ENCODE results near the gene RTL1.

The RTL1 gene

DNA sequence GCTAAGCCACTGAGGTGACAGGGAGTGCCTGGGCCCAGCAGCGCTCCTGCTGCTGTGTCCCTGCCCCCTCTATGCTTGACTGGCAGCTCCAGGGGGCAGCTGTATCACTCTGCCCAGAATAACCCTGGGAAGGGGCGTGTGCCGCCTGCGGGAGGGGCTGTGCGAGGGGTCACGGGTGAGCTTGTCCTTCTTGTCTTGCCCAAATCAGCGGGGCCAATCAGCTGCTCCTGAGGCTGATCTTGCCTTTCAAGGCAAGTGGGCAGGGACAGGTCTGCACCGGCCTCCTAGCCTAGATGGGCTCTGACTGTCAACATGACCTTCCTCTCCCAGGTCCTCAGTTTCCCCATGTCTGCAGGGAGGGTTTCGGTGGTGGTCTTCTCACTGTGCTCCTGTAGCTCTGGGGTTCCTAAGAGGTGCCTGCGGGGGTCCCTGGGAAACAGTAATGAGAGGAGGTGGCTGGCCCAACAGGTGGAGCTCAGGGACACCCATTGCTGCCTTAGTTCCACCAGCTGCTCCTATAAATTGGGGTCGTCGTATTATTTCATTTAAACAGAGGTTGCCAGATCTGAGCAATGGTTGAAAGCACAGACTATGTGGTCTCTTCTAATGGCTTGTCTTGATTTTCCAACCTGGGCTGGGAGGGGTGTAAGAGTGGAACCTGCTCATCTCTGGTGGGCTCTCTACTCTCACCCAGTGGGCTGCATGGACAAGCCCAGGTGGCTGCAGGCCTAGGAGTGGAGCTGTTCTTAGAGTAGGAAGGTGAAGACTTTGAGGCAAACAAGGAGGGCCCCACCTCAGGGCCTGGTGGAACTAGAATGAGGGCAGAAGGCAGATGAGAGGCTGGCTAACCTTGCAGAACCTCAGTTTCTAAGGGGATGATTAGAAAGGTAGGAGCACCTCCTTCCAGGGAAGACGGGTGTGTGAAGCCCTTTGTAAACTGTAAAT lies 11.7 kb downstream of the RTL1 start:
- Histone ChIP-seq H2BK5ac (ENCODE audit: low read length) (no peak overlapping the region), H3K27ac (ENCODE audit: low read depth, low read length) (no peak overlapping the region), H2AK5ac (ENCODE audit: low read length) (no peak overlapping the region), H3K4ac (ENCODE audit: low read depth, low read length) (no peak overlapping the region), H4K8ac (ENCODE audit: low read depth, low read length) (no peak overlapping the region), H3K79me1 (ENCODE audit: low read length) (no peaks in the 10 kb centered on the region), H3K79me2 (ENCODE audit: control insufficient read depth, insufficient read depth, low read length) (no peaks in the 10 kb centered on the region), H3K18ac (ENCODE audit: low read length) (no peak overlapping the region), H2BK15ac (replicated peaks; ENCODE audit: low read depth) (no peak overlapping the region), H2BK120ac (ENCODE audit: low read depth, low read length) (no peak overlapping the region), H3K23ac (ENCODE audit: low read length) (no peak overlapping the region), H3K27me3 (ENCODE audit: insufficient read depth, low read length, poor library complexity) (no peaks in the 10 kb centered on the region), H3K9ac (ENCODE audit: low read length) (no peak overlapping the region), H3K4me2 (ENCODE audit: low read length) (no peak overlapping the region), H3K4me3 (ENCODE audit: low read length) (no peak overlapping the region), H3K4me1 (ENCODE audit: control insufficient read depth, low read depth, low read length) (no peaks in the 10 kb centered on the region), H3K36me3 (ENCODE audit: control insufficient read depth, insufficient read depth, low read length) (no peaks in the 10 kb centered on the region), H4K5ac (ENCODE audit: low read length) (no peak overlapping the region), H3K56ac (ENCODE audit: low read length) (no peak overlapping the region)
- WGBS (ENCODE audit: extremely low coverage, insufficient coverage, low lambda C conversion rate), result no CpG with 5 or more reads among the region's 13 CpGs
- no peak for DNase-seq

DNA sequence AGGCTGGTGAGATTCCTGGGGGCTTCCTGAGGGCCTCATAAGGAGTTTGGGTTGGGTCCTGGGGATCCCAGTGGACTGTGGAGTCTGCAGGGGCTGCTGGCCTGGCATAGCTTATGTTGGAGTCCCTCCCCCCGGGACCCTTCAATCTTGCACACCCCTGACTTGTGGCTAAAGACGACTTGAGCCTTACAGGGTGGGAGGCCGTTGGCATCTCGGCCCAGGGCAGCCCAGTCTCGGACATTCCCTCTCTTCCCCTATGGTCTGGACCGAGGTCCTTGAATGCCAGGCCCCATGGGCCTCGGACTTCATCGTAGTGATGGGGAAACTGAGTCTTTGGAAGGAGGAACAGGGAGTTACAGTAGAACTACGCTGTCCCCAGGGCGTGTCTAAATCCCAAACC lies 12.5 kb downstream of the RTL1 start:
- Histone ChIP-seq H3K27me3 (ENCODE audit: insufficient read depth, low read length, poor library complexity) (no peaks in the 10 kb centered on the region), H2AK5ac (ENCODE audit: low read length) (no peak overlapping the region), H3K79me1 (ENCODE audit: low read length) (no peaks in the 10 kb centered on the region), H2BK15ac (replicated peaks; ENCODE audit: low read depth) (no peak overlapping the region), H3K36me3 (ENCODE audit: control insufficient read depth, insufficient read depth, low read length) (no peaks in the 10 kb centered on the region), H2BK120ac (ENCODE audit: low read depth, low read length) (no peak overlapping the region), H3K4me3 (ENCODE audit: low read length) (no peak overlapping the region), H3K9ac (ENCODE audit: low read length) (no peak overlapping the region), H3K18ac (ENCODE audit: low read length) (no peak overlapping the region), H3K56ac (ENCODE audit: low read length) (no peak overlapping the region), H3K4ac (ENCODE audit: low read depth, low read length) (no peak overlapping the region), H4K5ac (ENCODE audit: low read length) (no peak overlapping the region), H3K79me2 (ENCODE audit: control insufficient read depth, insufficient read depth, low read length) (no peaks in the 10 kb centered on the region), H3K4me2 (ENCODE audit: low read length) (no peak overlapping the region), H3K27ac (ENCODE audit: low read depth, low read length) (no peak overlapping the region), H3K23ac (ENCODE audit: low read length) (no peak overlapping the region), H4K8ac (ENCODE audit: low read depth, low read length) (no peak overlapping the region), H2BK5ac (ENCODE audit: low read length) (no peak overlapping the region), H3K4me1 (ENCODE audit: control insufficient read depth, low read depth, low read length) (no peaks in the 10 kb centered on the region)
- no CpG with 5 or more reads among the region's 10 CpGs for WGBS (ENCODE audit: extremely low coverage, insufficient coverage, low lambda C conversion rate)
- no peak for DNase-seq

DNA sequence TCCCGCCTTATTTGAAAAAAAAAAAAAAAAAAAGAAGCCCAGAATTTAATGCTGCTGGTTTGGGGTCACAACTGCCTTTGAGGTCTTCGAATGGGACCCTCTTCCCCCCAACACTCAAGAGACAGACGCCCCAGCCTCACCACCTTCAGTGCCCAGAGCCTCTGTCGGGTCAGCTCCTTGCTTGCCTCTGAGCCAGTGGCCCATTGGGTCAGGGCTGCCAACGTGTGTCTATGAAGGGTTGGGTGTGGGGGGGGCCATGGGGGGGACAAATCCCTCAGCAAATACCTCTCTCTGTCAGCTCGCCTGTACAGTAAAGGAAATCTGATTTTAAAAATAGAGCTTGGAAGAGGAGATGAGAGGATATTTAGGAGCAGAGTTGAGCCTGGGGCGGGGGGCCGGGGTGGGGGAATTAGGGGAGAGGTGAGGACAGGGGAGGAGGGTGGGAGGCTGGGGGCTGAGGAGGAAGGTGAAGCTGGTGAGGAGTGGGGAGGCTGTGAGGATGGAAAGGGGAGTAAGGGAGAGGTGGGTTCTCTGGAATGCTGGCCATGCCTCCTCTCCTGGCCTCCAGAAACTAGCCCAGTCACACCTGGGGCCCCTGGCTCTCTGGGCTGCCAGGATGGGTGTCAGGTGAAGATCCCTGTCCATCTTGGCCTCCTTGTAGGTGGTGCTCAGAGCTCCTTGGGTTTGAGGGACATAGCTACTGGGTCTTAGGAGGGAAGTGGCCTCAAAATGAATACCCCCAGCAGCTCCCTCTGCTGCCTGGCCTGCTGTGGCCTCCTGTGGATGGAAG lies 13.3 kb downstream of the RTL1 start:
- no peak overlapping the region for H3K18ac ChIP-seq (ENCODE audit: low read length)
- no peak overlapping the region for H3K4me3 ChIP-seq (ENCODE audit: low read length)
- H3K4me2 ChIP-seq (ENCODE audit: low read length), result no peak overlapping the region
- no peak overlapping the region for H3K9ac ChIP-seq (ENCODE audit: low read length)
- no peak for DNase-seq
- no peak overlapping the region for H4K8ac ChIP-seq (ENCODE audit: low read depth, low read length)
- H2BK120ac ChIP-seq (ENCODE audit: low read depth, low read length), result no peak overlapping the region
- H3K23ac ChIP-seq (ENCODE audit: low read length), result no peak overlapping the region
- H3K27me3 ChIP-seq (ENCODE audit: insufficient read depth, low read length, poor library complexity), result no peaks in the 10 kb centered on the region
- WGBS (ENCODE audit: extremely low coverage, insufficient coverage, low lambda C conversion rate), result no CpG with 5 or more reads among the region's 8 CpGs
- no peaks in the 10 kb centered on the region for H3K4me1 ChIP-seq (ENCODE audit: control insufficient read depth, low read depth, low read length)
- H3K79me1 ChIP-seq (ENCODE audit: low read length), result no peaks in the 10 kb centered on the region
- no peaks in the 10 kb centered on the region for H3K36me3 ChIP-seq (ENCODE audit: control insufficient read depth, insufficient read depth, low read length)
- no peak overlapping the region for H3K4ac ChIP-seq (ENCODE audit: low read depth, low read length)
- H3K56ac ChIP-seq (ENCODE audit: low read length), result no peak overlapping the region
- H2AK5ac ChIP-seq (ENCODE audit: low read length), result no peak overlapping the region
- no peak overlapping the region for H2BK5ac ChIP-seq (ENCODE audit: low read length)
- H4K5ac ChIP-seq (ENCODE audit: low read length), result no peak overlapping the region
- no peak overlapping the region for H2BK15ac ChIP-seq (replicated peaks; ENCODE audit: low read depth)
- H3K27ac ChIP-seq (ENCODE audit: low read depth, low read length), result no peak overlapping the region
- H3K79me2 ChIP-seq (ENCODE audit: control insufficient read depth, insufficient read depth, low read length), result no peaks in the 10 kb centered on the region

DNA sequence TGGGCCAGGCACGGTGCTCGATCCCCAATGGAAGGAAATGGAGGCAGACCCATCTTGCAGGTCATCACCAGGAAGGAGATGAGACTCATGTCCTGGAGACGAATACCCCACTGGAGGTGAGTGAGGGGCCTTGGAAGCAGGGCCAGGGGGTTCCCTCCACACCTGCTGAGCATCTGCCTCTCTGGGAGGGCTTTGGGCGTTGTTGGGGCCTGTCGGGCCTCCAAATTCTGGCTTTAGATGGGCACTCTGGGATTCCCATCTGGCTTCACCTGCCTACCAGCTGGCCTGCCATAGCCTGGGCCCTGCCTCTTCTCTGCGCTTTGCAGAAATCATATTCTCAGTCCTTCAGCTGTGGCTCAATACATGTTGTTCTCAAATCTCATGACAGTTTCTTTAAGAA lies 13.9 kb downstream of the RTL1 start:
- no peak overlapping the region for H2BK120ac ChIP-seq (ENCODE audit: low read depth, low read length)
- no peak overlapping the region for H3K4ac ChIP-seq (ENCODE audit: low read depth, low read length)
- H3K23ac ChIP-seq (ENCODE audit: low read length), result no peak overlapping the region
- no peak overlapping the region for H3K18ac ChIP-seq (ENCODE audit: low read length)
- no peak overlapping the region for H2AK5ac ChIP-seq (ENCODE audit: low read length)
- no peaks in the 10 kb centered on the region for H3K27me3 ChIP-seq (ENCODE audit: insufficient read depth, low read length, poor library complexity)
- H3K4me2 ChIP-seq (ENCODE audit: low read length), result no peak overlapping the region
- H4K8ac ChIP-seq (ENCODE audit: low read depth, low read length), result no peak overlapping the region
- H2BK5ac ChIP-seq (ENCODE audit: low read length), result no peak overlapping the region
- H3K56ac ChIP-seq (ENCODE audit: low read length), result no peak overlapping the region
- no CpG with 5 or more reads among the region's 6 CpGs for WGBS (ENCODE audit: extremely low coverage, insufficient coverage, low lambda C conversion rate)
- no peaks in the 10 kb centered on the region for H3K79me1 ChIP-seq (ENCODE audit: low read length)
- H2BK15ac ChIP-seq (replicated peaks; ENCODE audit: low read depth), result no peak overlapping the region
- H3K4me3 ChIP-seq (ENCODE audit: low read length), result no peak overlapping the region
- no peak for DNase-seq
- no peaks in the 10 kb centered on the region for H3K4me1 ChIP-seq (ENCODE audit: control insufficient read depth, low read depth, low read length)
- no peak overlapping the region for H4K5ac ChIP-seq (ENCODE audit: low read length)
- no peaks in the 10 kb centered on the region for H3K79me2 ChIP-seq (ENCODE audit: control insufficient read depth, insufficient read depth, low read length)
- H3K9ac ChIP-seq (ENCODE audit: low read length), result no peak overlapping the region
- no peaks in the 10 kb centered on the region for H3K36me3 ChIP-seq (ENCODE audit: control insufficient read depth, insufficient read depth, low read length)
- H3K27ac ChIP-seq (ENCODE audit: low read depth, low read length), result no peak overlapping the region

DNA sequence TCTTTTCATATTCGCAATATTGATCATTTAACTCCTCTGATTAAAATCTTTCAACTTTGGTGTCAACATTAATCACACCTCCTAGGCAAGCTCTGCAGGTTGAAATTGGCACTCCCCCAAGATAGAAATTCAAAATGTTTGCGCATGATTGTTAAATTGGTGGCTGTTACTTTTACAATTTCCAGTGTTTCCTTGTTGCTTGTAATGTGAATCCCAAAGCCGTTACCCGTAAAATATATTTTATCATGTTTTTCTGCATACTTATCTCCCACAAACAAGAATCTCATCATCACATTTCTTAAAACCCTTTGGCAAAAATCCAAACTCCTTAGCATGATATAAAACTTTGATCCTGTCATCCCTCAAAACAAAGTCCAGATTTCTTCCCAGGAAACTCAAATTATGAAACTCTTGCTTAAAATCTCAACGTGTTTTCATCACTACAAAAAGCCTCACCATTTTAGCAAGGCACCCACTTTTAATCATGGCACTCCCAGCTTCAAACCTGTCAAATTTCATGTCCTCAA lies 14.7 kb downstream of the RTL1 start:
- H2BK5ac ChIP-seq (ENCODE audit: low read length), result no peak overlapping the region
- H3K4me1 ChIP-seq (ENCODE audit: control insufficient read depth, low read depth, low read length), result no peaks in the 10 kb centered on the region
- no peak overlapping the region for H2AK5ac ChIP-seq (ENCODE audit: low read length)
- H2BK15ac ChIP-seq (replicated peaks; ENCODE audit: low read depth), result no peak overlapping the region
- no peaks in the 10 kb centered on the region for H3K27me3 ChIP-seq (ENCODE audit: insufficient read depth, low read length, poor library complexity)
- H3K18ac ChIP-seq (ENCODE audit: low read length), result no peak overlapping the region
- DNase-seq, result no peak
- H2BK120ac ChIP-seq (ENCODE audit: low read depth, low read length), result no peak overlapping the region
- no peak overlapping the region for H4K8ac ChIP-seq (ENCODE audit: low read depth, low read length)
- H3K23ac ChIP-seq (ENCODE audit: low read length), result no peak overlapping the region
- H3K9ac ChIP-seq (ENCODE audit: low read length), result no peak overlapping the region
- H3K79me2 ChIP-seq (ENCODE audit: control insufficient read depth, insufficient read depth, low read length), result no peaks in the 10 kb centered on the region
- no peak overlapping the region for H3K27ac ChIP-seq (ENCODE audit: low read depth, low read length)
- H3K56ac ChIP-seq (ENCODE audit: low read length), result no peak overlapping the region
- H4K5ac ChIP-seq (ENCODE audit: low read length), result no peak overlapping the region
- H3K36me3 ChIP-seq (ENCODE audit: control insufficient read depth, insufficient read depth, low read length), result no peaks in the 10 kb centered on the region
- no peak overlapping the region for H3K4me3 ChIP-seq (ENCODE audit: low read length)
- H3K4ac ChIP-seq (ENCODE audit: low read depth, low read length), result no peak overlapping the region
- H3K79me1 ChIP-seq (ENCODE audit: low read length), result no peaks in the 10 kb centered on the region
- WGBS (ENCODE audit: extremely low coverage, insufficient coverage, low lambda C conversion rate), result 100% methylated on average over 1 of the region's 5 CpGs
- no peak overlapping the region for H3K4me2 ChIP-seq (ENCODE audit: low read length)
